A549 (cell line): ENCODE data around the gene SLC39A5. TPM values are rescaled to one million over a fixed set of nuclear protein-coding genes. Genes with fewer than 3 reads are reported as not detected.

Source experiments
- ATAC-seq, 2 experiments: fragments of 200-7000 bp in 1 of 2; fragments of >200 bp in 1 of 2; cut with Nextera tagmentation in 1 of 2; cut with Tn5 transposase in 1 of 2; 3 replicates each; pipeline versions ENCODE4 v1.8.0 to v1.9.1; 2018 to 2020; ENCODE audit warnings: mild to moderate bottlenecking in 1 of 2, moderate library complexity in 1 of 2
- CTCF ChIA-PET: fragments of 300-600 bp; sonication (Branson Sonifier 250); formaldehyde crosslinking; extraction: SDS; loops from one replicate; lab custom pipeline; 2021; ENCODE audit warnings: antibody characterized with exemption, inconsistent platforms; lab: Yijun Ruan, JAX
- POLR2A ChIA-PET: fragments of 350-600 bp; formaldehyde crosslinking; extraction: SDS; loops from one replicate; lab custom pipeline; 2021; ENCODE audit warnings: antibody characterized with exemption, inconsistent platforms; lab: Yijun Ruan, JAX
- DNase-seq, 2 experiments: peaks; one replicate each; pipeline versions ENCODE4 v3.0.0 to v3.0.0-alpha.2; 2011 to 2016; ENCODE audit warnings: low read depth in 1 of 2, low spot score in 1 of 2
- FAIRE-seq: peaks from 2 replicates; lab custom pipeline; 2011; peaks lifted over from hg19 to GRCh38; lab: Jason Lieb, UNC
- H3K27ac ChIP-seq, 2 experiments: fragments of >200 bp; sonication (Bioruptor Twin); formaldehyde crosslinking; 3 replicates each; pipeline ENCODE4 v1.5.1; 2016 to 2017
- H3K4me1 ChIP-seq: fragments of >200 bp; sonication (Bioruptor Twin); formaldehyde crosslinking; 3 replicates; pipeline ENCODE4 v1.6.1; 2016
- H3K4me2 ChIP-seq: fragments of >200 bp; sonication (Bioruptor Twin); formaldehyde crosslinking; 3 replicates; pipeline ENCODE4 v1.6.1; 2016
- H3K4me3 ChIP-seq: fragments of >200 bp; sonication (Bioruptor Twin); formaldehyde crosslinking; 3 replicates; pipeline ENCODE4 v1.5.1; 2016
- H3K9me3 ChIP-seq: fragments of >200 bp; sonication (Bioruptor Twin); formaldehyde crosslinking; 3 replicates; pipeline ENCODE4 v1.6.1; 2016
- BCL3 ChIP-seq: fragments of >200 bp; sonication (Bioruptor Twin); formaldehyde crosslinking; IDR thresholded peaks from 3 replicates; pipeline ENCODE4 v1.6.1; 2016
- CEBPB ChIP-seq, 2 experiments: fragments of >200 bp in 1 of 2; sonication (Bioruptor Twin) in 1 of 2; formaldehyde crosslinking in 1 of 2; IDR thresholded peaks; 2 replicates each; pipeline ENCODE4 v1.6.1; 2012 to 2016
- CHD2 ChIP-seq: fragments of 150-350 bp; IDR thresholded peaks from 2 replicates; pipeline ENCODE4 v1.6.1; 2014; ENCODE audit warnings: low read length; ENCODE audit not compliant: partially characterized antibody
- FOSB ChIP-seq: fragments of 250-450 bp; sonication (Bioruptor Pico); IDR thresholded peaks from 2 replicates; pipeline ENCODE4 v1.5.0; 2020; ENCODE audit warnings: mild to moderate bottlenecking, moderate library complexity
- FOSL2 ChIP-seq, 2 experiments: fragments of 450-650 bp in 1 of 2; fragments of >200 bp in 1 of 2; sonication (Bioruptor Twin) in 1 of 2; formaldehyde crosslinking; IDR thresholded peaks; 2 replicates each; pipeline versions ENCODE4 v1.5.0 to v1.6.1; 2016 to 2020; ENCODE audit warnings: mild to moderate bottlenecking in 1 of 2, moderate library complexity in 1 of 2
- GATA3 ChIP-seq: IDR thresholded peaks from 2 replicates; pipeline ENCODE4 v1.6.1; 2012; ENCODE audit warnings: borderline replicate concordance
- HMGXB4 ChIP-seq: fragments of 250-450 bp; sonication (Bioruptor Pico); IDR thresholded peaks from 2 replicates; pipeline ENCODE4 v1.5.0; 2021; ENCODE audit warnings: mild to moderate bottlenecking, moderate library complexity, borderline replicate concordance
- HOXB5 ChIP-seq: fragments of 250-450 bp; sonication (Bioruptor Pico); IDR thresholded peaks from 2 replicates; pipeline ENCODE4 v1.5.0; 2020; ENCODE audit warnings: mild to moderate bottlenecking, moderate library complexity
- JUN ChIP-seq, 2 experiments: fragments of >200 bp; sonication (Bioruptor Twin); formaldehyde crosslinking; IDR thresholded peaks; 2 replicates in 1 of 2; 3 replicates in 1 of 2; pipeline ENCODE4 v1.6.1; 2016 to 2017
- MYC ChIP-seq: IDR thresholded peaks from 2 replicates; pipeline ENCODE4 v1.6.1; 2012; ENCODE audit warnings: mild to moderate bottlenecking, inconsistent platforms, low read length, improper control_type of control experiment, borderline replicate concordance
- NR3C1 ChIP-seq: fragments of >200 bp; sonication (Bioruptor Twin); formaldehyde crosslinking; IDR thresholded peaks from 3 replicates; pipeline ENCODE4 v1.6.1; 2017
- PHF8 ChIP-seq: fragments of 200-600 bp; sonication (generic); IDR thresholded peaks from 2 replicates; pipeline ENCODE4 v1.6.1; 2016; ENCODE audit warnings: low read depth, mild to moderate bottlenecking, antibody characterized with exemption, moderate library complexity, borderline replicate concordance
- POLR2A ChIP-seq: IDR thresholded peaks from 2 replicates; pipeline ENCODE4 v1.6.1; 2012; ENCODE audit warnings: mild to moderate bottlenecking, low read length
- POLR2AphosphoS2 ChIP-seq: conservative IDR thresholded peaks from 2 replicates; pipeline ENCODE4 v1.6.1; 2012; ENCODE audit warnings: low read length, improper control_type of control experiment, inconsistent platforms
- RFX5 ChIP-seq: fragments of 450-650 bp; IDR thresholded peaks from 2 replicates; pipeline ENCODE4 v1.7.1; 2014; ENCODE audit warnings: antibody characterized with exemption, mild to moderate bottlenecking, moderate library complexity
- RNF2 ChIP-seq: fragments of 200-600 bp; sonication (generic); IDR thresholded peaks from 2 replicates; pipeline ENCODE4 v1.6.1; 2016; ENCODE audit warnings: low read depth, mild to moderate bottlenecking, antibody characterized with exemption, moderate library complexity, borderline replicate concordance
- ZNF302 ChIP-seq: fragments of 250-450 bp; sonication (Bioruptor Pico); IDR thresholded peaks from 2 replicates; pipeline ENCODE4 v1.9.0; 2021; ENCODE audit warnings: inconsistent platforms, mild to moderate bottlenecking, moderate library complexity
- WGBS: methylation state at CpG from one replicate; pipeline ENCODE4 v1.1.6; 2017; ENCODE audit errors: missing lambda C conversion rate; 5-methylcytosine and 5-hydroxymethylcytosine counted together
- polyA plus RNA-seq, 4 experiments: library from polyadenylated mRNA; depleted of rRNA in 3 of 4; stranded (reverse); fragments of >200 nt; fragmentation: RNase III in 1 of 4; extraction: RNeasy Plus Mini Kit Qiagen cat#74134 plus additional on column Dnase treatment in 1 of 4; gene quantifications; 2 replicates in 3 of 4; 3 replicates in 1 of 4; pipeline ENCODE4 v1.2.3, GENCODE V29; 2011 to 2017
- TF ChIP-seq, protein P1 (sequence below): IDR thresholded peaks from 2 replicates; pipeline ENCODE4 v1.6.1; 2012

The SLC39A5 gene
- polyA plus RNA-seq, 2 of the 4 experiments (the other 2 are of a cell fraction): 0.23 TPM; not detected in 1

- Histone ChIP-seq H3K4me3 (peak overlapping the region; percentile 71), H3K27ac (peak overlapping the region; percentile 91 to 94), H3K4me2 (peak overlapping the region; percentile 94), H3K9me3 (no peaks in the 10 kb centered on the region), H3K4me1 (peaks cover 26% of the 10 kb centered on the region)
- CTCF ChIA-PET: interaction anchor here (0.6 to 4.2 kb wide), 17 partner anchors 9 to 416 kb away, joined by 3 to 67 read pairs (median 5); partner anchors contain the start of genes ANKRD52, SMARCC2 and ZC3H10
- FAIRE-seq (no peak), DNase-seq (no peak), ATAC-seq (no peak)
- WGBS: 55% methylated on average over 10 of the region's 10 CpGs
- POLR2A ChIA-PET: interaction anchor here (1.0 to 2.3 kb wide), 7 partner anchors 10 to 103 kb away, joined by 4 to 34 read pairs (median 10); partner anchors contain the start of genes COQ10A, SMARCC2 and ZC3H10
- TF ChIP-seq CEBPB (IDR thresholded peaks at IDR 0.05): 0 out of 4 replicates have a peak, but pooled peaks of 1 of the 2 experiments have one; percentile 5
- no peak for TF ChIP-seq POLR2AphosphoS2
- TF ChIP-seq CHD2: no peak
- no peak for TF ChIP-seq RNF2
These were observed 9.1 kb upstream of the SLC39A5 start for GRCh38 chr12:56220611-56221231.

- H3K9me3 ChIP-seq: no peaks in the 10 kb centered on the region
- H3K4me1 ChIP-seq: peaks cover 26% of the 10 kb centered on the region
- TF ChIP-seq FOSL2 (IDR thresholded peaks at IDR 0.05) (no peak), FOSL2 (CRISPR knock-in tag; IDR thresholded peaks at IDR 0.05) (no peak)
- ChIA-PET POLR2A (interaction anchor here (0.8 to 2.3 kb wide), 22 partner anchors 10 to 287 kb away, joined by 3 to 34 read pairs (median 6); partner anchors contain the start of genes ANKRD52, COQ10A, ESYT1 and PA2G4), CTCF (interaction anchor here (0.6 to 4.2 kb wide), 20 partner anchors 9 to 483 kb away, joined by 3 to 67 read pairs (median 4); partner anchors contain the start of genes ANKRD52, SMARCC2 and ZC3H10)
- H3K4me2 ChIP-seq: peak overlapping the region; percentile 94
- WGBS: 2% methylated on average over 19 of the region's 21 CpGs
- ATAC-seq (peak; percentile 7 to 10), FAIRE-seq (no peak), DNase-seq (peak; percentile 39 to 87)
- peak overlapping the region; percentile 91 to 94 for H3K27ac ChIP-seq
- peak overlapping the region; percentile 71 for H3K4me3 ChIP-seq
These were observed 8.6 kb upstream of the SLC39A5 start for GRCh38 chr12:56221232-56221756.

GRCh38 chr12:56221757-56222530 is 7.9 kb upstream of the SLC39A5 start, which contains the start of gene RNF41:
TSS of gene RNF41 (minus strand) at chr12:56221922. CDS start at chr12:56214047, 7,875 bp downstream.
- Histone ChIP-seq H3K4me3 (peak within 1 kb of the TSS; percentile 71), H3K27ac (peak within 1 kb of the TSS; percentile 91 to 94), H3K4me1 (peaks cover 26% of the 10 kb centered on the region)
- POLR2A ChIA-PET: interaction anchor here (0.8 to 2.3 kb wide), 23 partner anchors 9 to 287 kb away, joined by 3 to 34 read pairs (median 5); partner anchors contain the start of genes ANKRD52, COQ10A, ESYT1 and PA2G4
- ATAC-seq (peak; percentile 82 to 89), FAIRE-seq (no peak)
- TF ChIP-seq PHF8 (peak; percentile 85; the same call in 1 of the 2 replicates), GATA3 (peak; percentile 33; the same call in 1 of the 2 replicates), POLR2A (peak; percentile 74), FOSB (CRISPR knock-in tag) (no peak), CEBPB (IDR thresholded peaks at IDR 0.05) (0 out of 4 replicates have a peak, but pooled peaks of 1 of the 2 experiments have one; percentile 19), JUN (IDR thresholded peaks at IDR 0.05) (peak; percentile 80 to 84), BCL3 (peak; percentile 93; the same call in 1 of the 3 replicates), HMGXB4 (CRISPR knock-in tag) (no peak), HOXB5 (peak; percentile 24; the same call in 1 of the 2 replicates), ZNF302 (CRISPR knock-in tag) (no peak), MYC (peak; percentile 59; the same call in 1 of the 2 replicates), NR3C1 (no peak), RFX5 (peak; percentile 13; the same call in 1 of the 2 replicates)
- TF ChIP-seq, protein P1, sequence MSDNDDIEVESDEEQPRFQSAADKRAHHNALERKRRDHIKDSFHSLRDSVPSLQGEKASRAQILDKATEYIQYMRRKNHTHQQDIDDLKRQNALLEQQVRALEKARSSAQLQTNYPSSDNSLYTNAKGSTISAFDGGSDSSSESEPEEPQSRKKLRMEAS: peak; percentile 64
- TF ChIP-seq, all 56 proteins: peak for 10
- Histone ChIP-seq H3K9me3 (no peaks in the 10 kb centered on the region), H3K4me2 (peak within 1 kb of the TSS; percentile 94)
- peak; percentile 97 to 100 for DNase-seq
- CTCF ChIA-PET: interaction anchor here (0.5 to 4.2 kb wide), 28 partner anchors 10 to 483 kb away, joined by 3 to 67 read pairs (median 4); partner anchors contain the start of genes ANKRD52, SMARCC2 and ZC3H10
- 8% methylated on average over 33 of the region's 42 CpGs for WGBS
